CD4-positive, alpha-beta T cell treated with Interleukin-15 for 1 hour (primary cell): Measurements from ENCODE around the gene KCNH5.

Experiments used
- DNase-seq: peaks from one replicate; pipeline ENCODE4 v3.0.0-alpha.2; 2020

Gene KCNH5

GRCh38 chr14:63045234-63045611 lies at the start of gene KCNH5:
TSS of gene KCNH5 (minus strand) at chr14:63045458. CDS start at chr14:63045186, 272 bp downstream.
- DNase-seq, result no peak

GRCh38 chr14:63091394-63091996 lies 46.2 kb upstream of the KCNH5 start:
- no peak for DNase-seq

GRCh38 chr14:63088865-63089264 lies 43.6 kb upstream of the KCNH5 start:
- no peak for DNase-seq

GRCh38 chr14:63078569-63078968 lies 33.3 kb upstream of the KCNH5 start:
- DNase-seq, result no peak

GRCh38 chr14:63076488-63076887 lies 31.2 kb upstream of the KCNH5 start:
- no peak for DNase-seq

- no peak for DNase-seq
Measured at GRCh38 chr14:63055631-63056030, 10.4 kb upstream of the KCNH5 start.

GRCh38 chr14:63051992-63052391 lies 6.7 kb upstream of the KCNH5 start:
- no peak for DNase-seq

- no peak for DNase-seq
Measured at GRCh38 chr14:63051301-63051700, 6.0 kb upstream of the KCNH5 start.

GRCh38 chr14:63050694-63051093 lies 5.4 kb upstream of the KCNH5 start:
- DNase-seq, result no peak

- DNase-seq, result no peak
Measured at GRCh38 chr14:63046339-63047268, 1.3 kb upstream of the KCNH5 start.

GRCh38 chr14:63045612-63046320 lies 508 bp upstream of the KCNH5 start:
- DNase-seq, result no peak

GRCh38 chr14:63039866-63040265 lies 5.4 kb downstream of the KCNH5 start:
- DNase-seq, result no peak

GRCh38 chr14:63032641-63033040 lies 12.6 kb downstream of the KCNH5 start:
- no peak for DNase-seq

GRCh38 chr14:63032076-63032475 lies 13.2 kb downstream of the KCNH5 start:
- no peak for DNase-seq

- DNase-seq, result no peak
Measured at GRCh38 chr14:63030113-63030512, 15.1 kb downstream of the KCNH5 start.

- DNase-seq, result no peak
Measured at GRCh38 chr14:63027719-63028118, 17.5 kb downstream of the KCNH5 start.

GRCh38 chr14:63026491-63026890 lies 18.8 kb downstream of the KCNH5 start:
- no peak for DNase-seq

- no peak for DNase-seq
Measured at GRCh38 chr14:63014621-63015020, 30.6 kb downstream of the KCNH5 start.

- DNase-seq, result no peak
Measured at GRCh38 chr14:63012171-63012570, 33.1 kb downstream of the KCNH5 start.

GRCh38 chr14:63011623-63012022 lies 33.6 kb downstream of the KCNH5 start:
- no peak for DNase-seq

GRCh38 chr14:63009495-63009894 lies 35.8 kb downstream of the KCNH5 start:
- DNase-seq, result no peak

- DNase-seq, result no peak
Measured at GRCh38 chr14:63006531-63006930, 38.7 kb downstream of the KCNH5 start.

GRCh38 chr14:62994096-62994495 lies 51.2 kb downstream of the KCNH5 start:
- DNase-seq, result no peak

- no peak for DNase-seq
Measured at GRCh38 chr14:62988967-62989366, 56.3 kb downstream of the KCNH5 start.
